Measurements from ENCODE around the gene THEMIS. TPM values are rescaled to one million over a fixed set of nuclear protein-coding genes. Genes with fewer than 3 reads are reported as not detected.

THEMIS gene
- total and polyA plus RNA-seq, 2 experiments from 2014 or later, result not detected

DNA sequence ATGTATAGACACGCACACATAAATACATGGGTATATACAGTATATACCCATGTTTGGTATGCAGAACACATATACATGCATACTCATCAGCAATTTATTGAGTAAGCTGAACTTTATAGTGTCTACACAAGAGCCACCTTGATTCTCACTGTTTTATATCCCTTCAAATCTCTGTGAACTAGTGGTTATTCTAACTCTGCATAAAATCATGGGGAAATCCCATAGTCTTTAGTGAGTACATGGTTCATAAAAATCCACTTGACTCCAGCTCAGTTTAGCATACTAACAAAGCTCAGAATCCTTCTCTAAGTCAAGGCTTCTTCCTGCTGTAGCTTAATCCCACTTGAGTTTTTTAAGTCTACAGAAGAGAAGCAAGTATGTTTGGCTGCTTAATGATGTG is 104.1 kb downstream of the THEMIS start:
- Histone ChIP-seq H4K20me1 (replicated peaks; ENCODE audit: insufficient read depth) (no peaks in the 10 kb centered on the region), H3K4me2 (no peak overlapping the region), H3K4me1 (ENCODE audit: insufficient read depth) (no peaks in the 10 kb centered on the region), H3F3A (replicated peaks; ENCODE audit: low read depth) (no peaks in the 10 kb centered on the region), H3K27ac (ENCODE audit: low read depth) (no peak overlapping the region), H3K79me2 (replicated peaks; ENCODE audit: insufficient read depth) (no peaks in the 10 kb centered on the region), H3K27me3 (ENCODE audit: insufficient read depth) (no peaks in the 10 kb centered on the region), H3K9me2 (ENCODE audit: insufficient read depth) (no peaks in the 10 kb centered on the region), H3K4me3 (no peak overlapping the region), H2AFZ (no peak overlapping the region), H3K36me3 (ENCODE audit: insufficient read depth) (no peaks in the 10 kb centered on the region)
- no peaks in the 10 kb centered on the region for H3K27me3 Mint-ChIP-seq (ENCODE audit: insufficient read depth, low read depth, poor library complexity)
- H3K36me3 Mint-ChIP-seq (ENCODE audit: low read depth), result no peaks in the 10 kb centered on the region
- TF ChIP-seq ZNF114 (CRISPR knock-in tag; IDR thresholded peaks at IDR 0.05), result no peak
- TF ChIP-seq JUNB (IDR thresholded peaks at IDR 0.05; ENCODE audit: unreplicated experiment), result no peak
- ATAC-seq (no peak), DNase-seq (ENCODE audit: low spot score) (no peak)
- no peak overlapping the region for H3K4me3 Mint-ChIP-seq
- no peak overlapping the region for H3K27ac Mint-ChIP-seq
- H3K9me3 Mint-ChIP-seq, result no peaks in the 10 kb centered on the region; the same call in 2 of the 3 replicates
- H3K4me1 Mint-ChIP-seq, result no peaks in the 10 kb centered on the region

DNA sequence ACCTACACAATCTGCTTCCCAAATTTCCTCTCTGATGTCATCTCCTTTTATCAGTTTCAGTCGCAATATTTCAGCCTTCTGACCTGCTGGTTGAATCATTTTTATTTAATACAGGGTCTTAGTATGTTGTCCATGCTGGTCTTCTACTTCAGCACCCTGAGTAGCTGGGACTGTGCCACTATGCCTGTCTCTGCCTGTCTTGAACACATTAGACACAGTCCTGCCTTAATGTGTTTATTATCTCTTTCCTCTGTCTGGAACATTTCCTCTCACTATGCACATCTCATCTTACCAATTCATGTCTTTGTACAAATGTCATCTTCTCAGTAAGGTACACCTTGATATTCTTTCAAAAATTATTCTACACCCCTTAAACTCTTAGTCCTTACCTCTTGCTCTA is 106.5 kb downstream of the THEMIS start:
- no peak for TF ChIP-seq ZNF114 (CRISPR knock-in tag; IDR thresholded peaks at IDR 0.05)
- TF ChIP-seq ZNF331 (CRISPR knock-in tag; IDR thresholded peaks at IDR 0.05; ENCODE audit: low read depth), result no peak
- no peak for TF ChIP-seq CREB1 (CRISPR knock-in tag; IDR thresholded peaks at IDR 0.05; ENCODE audit: low read depth)
- no peak for TF ChIP-seq JUNB (IDR thresholded peaks at IDR 0.05; ENCODE audit: unreplicated experiment)
- H3K4me1 ChIP-seq (ENCODE audit: insufficient read depth), result no peaks in the 10 kb centered on the region
- no peaks in the 10 kb centered on the region for H3K9me2 ChIP-seq (ENCODE audit: insufficient read depth)
- DNase-seq (ENCODE audit: low spot score) (no peak), ATAC-seq (no peak)
- H3K36me3 Mint-ChIP-seq (ENCODE audit: low read depth), result no peaks in the 10 kb centered on the region
- H3K4me2 ChIP-seq, result no peak overlapping the region
- no peak overlapping the region for H3K27ac Mint-ChIP-seq
- no peaks in the 10 kb centered on the region for H3F3A ChIP-seq (replicated peaks; ENCODE audit: low read depth)
- no peaks in the 10 kb centered on the region for H3K9me3 Mint-ChIP-seq
- H3K79me2 ChIP-seq (replicated peaks; ENCODE audit: insufficient read depth), result no peaks in the 10 kb centered on the region
- H3K4me3 Mint-ChIP-seq, result no peak overlapping the region
- no peaks in the 10 kb centered on the region for H3K36me3 ChIP-seq (ENCODE audit: insufficient read depth)
- no peaks in the 10 kb centered on the region for H3K4me1 Mint-ChIP-seq
- no peaks in the 10 kb centered on the region for H3K27me3 Mint-ChIP-seq (ENCODE audit: insufficient read depth, low read depth, poor library complexity)
- H3K27ac ChIP-seq (ENCODE audit: low read depth), result no peak overlapping the region
- no peak overlapping the region for H3K4me3 ChIP-seq
- no peaks in the 10 kb centered on the region for H3K27me3 ChIP-seq (ENCODE audit: insufficient read depth)
- no peaks in the 10 kb centered on the region for H4K20me1 ChIP-seq (replicated peaks; ENCODE audit: insufficient read depth)
- no peak overlapping the region for H2AFZ ChIP-seq

DNA sequence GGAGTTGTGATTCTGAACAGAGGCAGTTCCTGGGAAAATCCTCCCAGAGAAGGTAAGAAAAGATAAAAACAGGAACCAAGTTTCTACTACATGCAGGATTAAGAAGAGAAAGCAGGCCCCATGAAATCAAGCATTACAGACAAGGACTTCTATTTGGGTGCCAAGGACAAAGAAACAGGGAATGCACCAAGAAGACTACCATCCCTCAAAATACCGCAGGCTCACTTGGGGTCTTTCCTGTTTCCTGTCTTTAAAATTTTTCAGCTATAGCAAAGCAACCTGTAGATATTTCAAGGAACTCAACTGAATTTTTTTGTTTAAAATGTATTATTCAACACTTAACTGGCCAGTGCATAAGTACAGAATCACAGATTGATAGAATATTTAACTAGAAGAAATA is 107.5 kb downstream of the THEMIS start:
- Mint-ChIP-seq H3K27me3 (ENCODE audit: insufficient read depth, low read depth, poor library complexity) (no peaks in the 10 kb centered on the region), H3K9me3 (no peaks in the 10 kb centered on the region), H3K27ac (no peak overlapping the region), H3K4me3 (no peak overlapping the region), H3K36me3 (ENCODE audit: low read depth) (no peaks in the 10 kb centered on the region), H3K4me1 (no peaks in the 10 kb centered on the region)
- Histone ChIP-seq H3K27me3 (ENCODE audit: insufficient read depth) (no peaks in the 10 kb centered on the region), H3K9me2 (ENCODE audit: insufficient read depth) (no peaks in the 10 kb centered on the region), H4K20me1 (replicated peaks; ENCODE audit: insufficient read depth) (no peaks in the 10 kb centered on the region), H3F3A (replicated peaks; ENCODE audit: low read depth) (no peaks in the 10 kb centered on the region), H3K4me3 (no peak overlapping the region), H3K27ac (ENCODE audit: low read depth) (no peak overlapping the region), H3K79me2 (replicated peaks; ENCODE audit: insufficient read depth) (no peaks in the 10 kb centered on the region), H3K36me3 (ENCODE audit: insufficient read depth) (no peaks in the 10 kb centered on the region), H3K4me2 (no peak overlapping the region), H2AFZ (peak overlapping the region; percentile 60), H3K4me1 (ENCODE audit: insufficient read depth) (no peaks in the 10 kb centered on the region)
- DNase-seq (ENCODE audit: low spot score), result no peak
- TF ChIP-seq EZH2phosphoT487 (IDR thresholded peaks at IDR 0.05; ENCODE audit: unreplicated experiment) (no peak), POLR2AphosphoS5 (IDR thresholded peaks at IDR 0.05; ENCODE audit: low read depth) (no peak), NANOG (IDR thresholded peaks at IDR 0.05; ENCODE audit: borderline replicate concordance) (no peak)
- TF ChIP-seq, protein P1, sequence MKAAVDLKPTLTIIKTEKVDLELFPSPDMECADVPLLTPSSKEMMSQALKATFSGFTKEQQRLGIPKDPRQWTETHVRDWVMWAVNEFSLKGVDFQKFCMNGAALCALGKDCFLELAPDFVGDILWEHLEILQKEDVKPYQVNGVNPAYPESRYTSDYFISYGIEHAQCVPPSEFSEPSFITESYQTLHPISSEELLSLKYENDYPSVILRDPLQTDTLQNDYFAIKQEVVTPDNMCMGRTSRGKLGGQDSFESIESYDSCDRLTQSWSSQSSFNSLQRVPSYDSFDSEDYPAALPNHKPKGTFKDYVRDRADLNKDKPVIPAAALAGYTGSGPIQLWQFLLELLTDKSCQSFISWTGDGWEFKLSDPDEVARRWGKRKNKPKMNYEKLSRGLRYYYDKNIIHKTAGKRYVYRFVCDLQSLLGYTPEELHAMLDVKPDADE (IDR thresholded peaks at IDR 0.05), result no peak
- ATAC-seq, result no peak
